SK-N-SH (cell line): Measurements from ENCODE around the gene KRT13. TPM values are rescaled to one million over a fixed set of nuclear protein-coding genes. Genes with fewer than 3 reads are reported as not detected.

Source experiments
- CTCF ChIA-PET: fragments of 300-600, 350-600 bp; formaldehyde crosslinking; extraction: SDS; loops from one replicate; lab custom pipeline; 2021; lab: Yijun Ruan, JAX
- POLR2A ChIA-PET: fragments of 350-600 bp; sonication (Branson Sonifier 250); formaldehyde crosslinking; extraction: SDS; loops from one replicate; lab custom pipeline; 2020; ENCODE audit warnings: antibody characterized with exemption, inconsistent platforms; lab: Yijun Ruan, JAX
- DNase-seq: peaks from one replicate; pipeline ENCODE4 v3.0.0; 2012
- H2AFZ ChIP-seq: fragments of 200-600 bp; sonication (generic); 2 replicates; pipeline ENCODE4 v1.8.1; 2016; ENCODE audit warnings: antibody characterized with exemption, mild to moderate bottlenecking, low read depth
- H3F3A ChIP-seq: fragments of 200-600 bp; sonication (generic); replicated peaks from 2 replicates; pipeline ENCODE3; 2016; ENCODE audit warnings: antibody characterized with exemption, mild to moderate bottlenecking; ENCODE audit not compliant: insufficient read depth
- H3K27ac ChIP-seq, 2 experiments: fragments of 200-500 bp in 1 of 2; fragments of 200-600 bp in 1 of 2; sonication (Bioruptor generic) in 1 of 2; sonication (generic), shearing (Covaris generic) in 1 of 2; 2 replicates each; pipeline versions ENCODE4 v1.5.1 to v1.6.1; 2014 to 2016; ENCODE audit warnings: low read depth in 2 of 2, inconsistent platforms in 1 of 2, low read length in 1 of 2, mild to moderate bottlenecking in 1 of 2, mixed read lengths in 1 of 2
- H3K27me3 ChIP-seq: fragments of 200-600 bp; sonication (generic), shearing (Covaris generic); 2 replicates; pipeline ENCODE4 v1.6.1; 2016; ENCODE audit warnings: mixed run types; ENCODE audit not compliant: insufficient read depth
- H3K36me3 ChIP-seq, 2 experiments: fragments of 200-500 bp in 1 of 2; fragments of 200-600 bp in 1 of 2; sonication (Bioruptor generic) in 1 of 2; sonication (generic) in 1 of 2; replicated peaks in 1 of 2; 2 replicates each; pipeline versions ENCODE3 to v1.5.1; 2014 to 2016; ENCODE audit warnings: low read length in 1 of 2, mild to moderate bottlenecking in 1 of 2; ENCODE audit not compliant: insufficient read depth in 2 of 2, control insufficient read depth in 1 of 2
- H3K4me1 ChIP-seq, 2 experiments: fragments of 200-500 bp in 1 of 2; fragments of 200-600 bp in 1 of 2; sonication (Bioruptor generic) in 1 of 2; sonication (generic), shearing (Covaris generic) in 1 of 2; 2 replicates each; pipeline versions ENCODE4 v1.5.1 to v1.6.1; 2014 to 2016; ENCODE audit warnings: low read depth in 1 of 2, low read length in 1 of 2, mixed run types in 1 of 2; ENCODE audit not compliant: insufficient read depth in 2 of 2, control insufficient read depth in 1 of 2
- H3K4me2 ChIP-seq: fragments of 200-600 bp; sonication (generic), shearing (Covaris generic); 2 replicates; pipeline ENCODE4 v1.6.1; 2017; ENCODE audit warnings: mixed run types
- H3K4me3 ChIP-seq, 2 experiments: fragments of 200-500 bp in 1 of 2; fragments of 200-600 bp in 1 of 2; sonication (Bioruptor generic) in 1 of 2; sonication (generic), shearing (Covaris generic) in 1 of 2; 2 replicates each; pipeline versions ENCODE4 v1.5.1 to v1.8.1; 2014 to 2016; ENCODE audit warnings: low read depth in 2 of 2, inconsistent platforms in 1 of 2, low read length in 1 of 2, mild to moderate bottlenecking in 1 of 2, mixed read lengths in 1 of 2, moderate library complexity in 1 of 2
- H3K79me2 ChIP-seq: fragments of 200-600 bp; sonication (generic); 2 replicates; pipeline ENCODE4 v1.8.1; 2017; ENCODE audit warnings: mild to moderate bottlenecking; ENCODE audit not compliant: insufficient read depth
- H3K9ac ChIP-seq: fragments of 200-600 bp; sonication (generic); 2 replicates; pipeline ENCODE4 v1.6.1; 2017; ENCODE audit warnings: mixed run types
- H3K9me2 ChIP-seq: fragments of 200-600 bp; sonication (generic); 2 replicates; pipeline ENCODE4 v1.6.1; 2017; ENCODE audit warnings: mixed run types
- H3K9me3 ChIP-seq: fragments of 200-600 bp; sonication (generic); 2 replicates; pipeline ENCODE4 v1.6.1; 2017; ENCODE audit warnings: mixed run types, mild to moderate bottlenecking, moderate library complexity
- H4K20me1 ChIP-seq: fragments of 200-600 bp; sonication (generic); 2 replicates; pipeline ENCODE4 v1.6.1; 2017; ENCODE audit warnings: mild to moderate bottlenecking, mixed run types; ENCODE audit not compliant: insufficient read depth
- CHD2 ChIP-seq: fragments of 150-350 bp; IDR thresholded peaks from 2 replicates; pipeline ENCODE4 v1.6.1; 2018; ENCODE audit warnings: low read length; ENCODE audit not compliant: partially characterized antibody
- EP300 ChIP-seq, 2 experiments: IDR thresholded peaks; 2 replicates each; pipeline versions ENCODE4 v1.4.0 to v1.6.1; 2012; ENCODE audit warnings: borderline replicate concordance in 1 of 2, low read depth in 1 of 2, low read length in 1 of 2
- EZH2phosphoT487 ChIP-seq: fragments of 200-600 bp; sonication (generic); IDR thresholded peaks from 2 replicates; pipeline ENCODE4 v1.6.1; 2017; ENCODE audit warnings: low read depth, mixed run types, mild to moderate bottlenecking, antibody characterized with exemption, moderate library complexity, borderline replicate concordance
- GABPA ChIP-seq: IDR thresholded peaks from 2 replicates; pipeline ENCODE4 v1.4.0; 2012; ENCODE audit warnings: low read depth, mild to moderate bottlenecking
- JUND ChIP-seq: IDR thresholded peaks from 2 replicates; pipeline ENCODE4 v1.4.0; 2012
- MEF2A ChIP-seq: IDR thresholded peaks from 2 replicates; pipeline ENCODE4 v1.4.0; 2012; ENCODE audit warnings: low read depth, borderline replicate concordance
- MXI1 ChIP-seq: IDR thresholded peaks from 2 replicates; pipeline ENCODE4 v1.6.1; 2012; ENCODE audit warnings: mild to moderate bottlenecking, low read depth, low read length, improper control_type of control experiment
- NFIC ChIP-seq: IDR thresholded peaks from 2 replicates; pipeline ENCODE4 v1.4.0; 2012; ENCODE audit warnings: borderline replicate concordance
- POLR2AphosphoS5 ChIP-seq: IDR thresholded peaks from 2 replicates; pipeline ENCODE4 v1.6.1; 2012; ENCODE audit warnings: low read depth, low read length
- RAD21 ChIP-seq: IDR thresholded peaks from 2 replicates; pipeline ENCODE4 v1.6.1; 2012; ENCODE audit warnings: mild to moderate bottlenecking, low read length
- RCOR1 ChIP-seq: fragments of 150-350 bp; IDR thresholded peaks from 2 replicates; pipeline ENCODE4 v1.6.1; 2017; ENCODE audit warnings: antibody characterized with exemption, low read length
- RXRA ChIP-seq: IDR thresholded peaks from 2 replicates; pipeline ENCODE4 v1.4.0; 2012; ENCODE audit warnings: low read depth, mild to moderate bottlenecking, borderline replicate concordance
- SMC3 ChIP-seq: IDR thresholded peaks from 2 replicates; pipeline ENCODE4 v1.6.1; 2012; ENCODE audit warnings: low read depth, low read length, improper control_type of control experiment
- TAF1 ChIP-seq: IDR thresholded peaks from 2 replicates; pipeline ENCODE4 v1.6.1; 2012; ENCODE audit warnings: low read depth, mild to moderate bottlenecking, low read length, moderate library complexity, borderline replicate concordance
- USF1 ChIP-seq: IDR thresholded peaks from 2 replicates; pipeline ENCODE4 v1.4.0; 2012; ENCODE audit warnings: low read depth, borderline replicate concordance
- USF2 ChIP-seq: fragments of 150-350 bp; IDR thresholded peaks from 2 replicates; pipeline ENCODE4 v1.6.1; 2017; ENCODE audit warnings: antibody characterized with exemption, low read length, low read depth, borderline replicate concordance
- ZBTB33 ChIP-seq: IDR thresholded peaks from 2 replicates; pipeline ENCODE4 v1.4.0; 2012; ENCODE audit warnings: low read depth, borderline replicate concordance
- WGBS: methylation state at CpG from one replicate; pipeline ENCODE4 v1.1.6; 2017; ENCODE audit warnings: low lambda C conversion rate; 5-methylcytosine and 5-hydroxymethylcytosine counted together
- polyA plus RNA-seq, 3 experiments: library from polyadenylated mRNA; depleted of rRNA; stranded (reverse); fragments of >200 nt; gene quantifications; 2 replicates each; pipeline ENCODE4 v1.2.3, GENCODE V29; 2012

The KRT13 gene
- polyA plus RNA-seq, 1 of the 3 experiments (the other 2 are of a cell fraction) = 0.39 TPM

GRCh38 chr17:41462705-41463104 lies 42.7 kb downstream of the KRT13 start:
- no peak overlapping the region for H3K4me2 ChIP-seq
- H3F3A ChIP-seq = no peaks in the 10 kb centered on the region
- no peaks in the 10 kb centered on the region for H3K9me2 ChIP-seq
- 81% methylated on average over 14 of the region's 15 CpGs for WGBS
- no peaks in the 10 kb centered on the region for H3K79me2 ChIP-seq
- no peaks in the 10 kb centered on the region for H3K36me3 ChIP-seq
- no peaks in the 10 kb centered on the region for H4K20me1 ChIP-seq
- no peak overlapping the region for H3K27ac ChIP-seq
- no peak overlapping the region for H3K4me3 ChIP-seq
- POLR2A ChIA-PET = no interaction called here
- no peaks in the 10 kb centered on the region for H3K27me3 ChIP-seq
- peaks cover 11 to 17% of the 10 kb centered on the region in 2 experiments; a peak in 2 of 4 replicates for H3K4me1 ChIP-seq
- DNase-seq = no peak
- no peak overlapping the region for H2AFZ ChIP-seq
- no peaks in the 10 kb centered on the region for H3K9me3 ChIP-seq
- H3K9ac ChIP-seq = no peak overlapping the region
- TF ChIP-seq EZH2phosphoT487 (no peak), NFIC (no peak), RCOR1 (no peak), ZBTB33 (no peak), GABPA (no peak), EP300 (IDR thresholded peaks at IDR 0.05; ENCODE audit: borderline replicate concordance in 1 of 2, low read depth in 1 of 2, low read length in 1 of 2) (no peak), POLR2AphosphoS5 (no peak), SMC3 (no peak), CHD2 (no peak), MEF2A (no peak), MXI1 (no peak), USF1 (no peak), RAD21 (no peak), USF2 (no peak), TAF1 (no peak), RXRA (no peak), JUND (no peak)
- TF ChIP-seq, all 33 proteins: peak for 0
- CTCF ChIA-PET = interaction anchor here (1.9 kb wide), 1 partner anchor 186 kb away, joined by 5 read pairs; no protein-coding TSS in a partner anchor
